NCI-H1092 treated with DMSO at 0.1 percent for 48 hours (cell line): ENCODE measurements around the gene CELSR1.

Experiments
- DNase-seq: peaks from one replicate; lab custom pipeline; 2025; lab: John Stamatoyannopoulos, UW

CELSR1 gene

GRCh38 chr22:46363611-46364321 is 173.7 kb downstream of the CELSR1 start:
- DNase-seq, result no peak

GRCh38 chr22:46362934-46363515 is 174.4 kb downstream of the CELSR1 start:
- DNase-seq, result no peak

GRCh38 chr22:46362203-46362933 is 175.1 kb downstream of the CELSR1 start:
- DNase-seq, result no peak

GRCh38 chr22:46361826-46362202 is 175.6 kb downstream of the CELSR1 start:
- DNase-seq, result no peak

GRCh38 chr22:46360891-46361290 is 176.5 kb downstream of the CELSR1 start:
- DNase-seq, result no peak

GRCh38 chr22:46360097-46360496 is 177.3 kb downstream of the CELSR1 start:
- no peak for DNase-seq

GRCh38 chr22:46359362-46359761 is 178.1 kb downstream of the CELSR1 start:
- DNase-seq, result no peak

GRCh38 chr22:46358766-46359165 is 178.7 kb downstream of the CELSR1 start:
- no peak for DNase-seq

- no peak for DNase-seq
Observed at GRCh38 chr22:46357711-46358520, 179.5 kb downstream of the CELSR1 start.

- DNase-seq, result no peak
Observed at GRCh38 chr22:46356496-46357480, 180.6 kb downstream of the CELSR1 start.

GRCh38 chr22:46355996-46356471 is 181.4 kb downstream of the CELSR1 start:
- no peak for DNase-seq

- DNase-seq, result no peak
Observed at GRCh38 chr22:46355369-46355995, 181.9 kb downstream of the CELSR1 start.

GRCh38 chr22:46354993-46355305 is 182.5 kb downstream of the CELSR1 start:
- no peak for DNase-seq

- DNase-seq, result no peak
Observed at GRCh38 chr22:46354176-46354992, 183.0 kb downstream of the CELSR1 start.

GRCh38 chr22:46353483-46354105 is 183.8 kb downstream of the CELSR1 start:
- no peak for DNase-seq

GRCh38 chr22:46352691-46353386 is 184.6 kb downstream of the CELSR1 start:
- no peak for DNase-seq

GRCh38 chr22:46352276-46352675 is 185.1 kb downstream of the CELSR1 start:
- no peak for DNase-seq

- no peak for DNase-seq
Observed at GRCh38 chr22:46351767-46352166, 185.7 kb downstream of the CELSR1 start.
